Neutrophil (primary cell): Measurements from ENCODE around the gene LSM11.
"Not testable (repeated sequence)": the region's sequence is repeated elsewhere in the genome, so short reads cannot be mapped to it uniquely, and the experiment has no call there.

ENCODE experiments used
- H3K27ac ChIP-seq: fragments of 200-600 bp; sonication (generic); 2 replicates; pipeline ENCODE4 v1.5.1; 2016; ENCODE audit warnings: mild to moderate bottlenecking, moderate library complexity
- H3K27me3 ChIP-seq: fragments of 200-600 bp; sonication (generic); 2 replicates; pipeline ENCODE4 v1.6.0; 2016; ENCODE audit warnings: mild to moderate bottlenecking
- H3K36me3 ChIP-seq: fragments of 200-600 bp; sonication (generic); 2 replicates; pipeline ENCODE4 v1.5.1; 2017
- H3K4me1 ChIP-seq, 2 experiments: fragments of 200-600 bp in 1 of 2; sonication (generic) in 1 of 2; 1 replicate in 1 of 2; 2 replicates in 1 of 2; pipeline versions ENCODE4 v1.5.1 to v1.6.1; 2013 to 2016; ENCODE audit warnings: low read depth in 1 of 2, low read length in 1 of 2, mild to moderate bottlenecking in 1 of 2, moderate library complexity in 1 of 2; ENCODE audit not compliant: control insufficient read depth in 1 of 2, insufficient read depth in 1 of 2
- H3K4me3 ChIP-seq, 2 experiments: fragments of 200-600 bp in 1 of 2; sonication (generic) in 1 of 2; 1 replicate in 1 of 2; 2 replicates in 1 of 2; pipeline ENCODE4 v1.5.1; 2013 to 2016; ENCODE audit warnings: low read depth in 1 of 2, low read length in 1 of 2, mild to moderate bottlenecking in 1 of 2, moderate library complexity in 1 of 2
- H3K9me3 ChIP-seq: fragments of 200-600 bp; sonication (generic); 2 replicates; pipeline ENCODE4 v1.5.1; 2016
- CTCF ChIP-seq: fragments of 200-600 bp; sonication (generic); IDR thresholded peaks from 2 replicates; pipeline ENCODE4 v1.5.1; 2016; ENCODE audit warnings: antibody characterized with exemption

Gene LSM11

DNA sequence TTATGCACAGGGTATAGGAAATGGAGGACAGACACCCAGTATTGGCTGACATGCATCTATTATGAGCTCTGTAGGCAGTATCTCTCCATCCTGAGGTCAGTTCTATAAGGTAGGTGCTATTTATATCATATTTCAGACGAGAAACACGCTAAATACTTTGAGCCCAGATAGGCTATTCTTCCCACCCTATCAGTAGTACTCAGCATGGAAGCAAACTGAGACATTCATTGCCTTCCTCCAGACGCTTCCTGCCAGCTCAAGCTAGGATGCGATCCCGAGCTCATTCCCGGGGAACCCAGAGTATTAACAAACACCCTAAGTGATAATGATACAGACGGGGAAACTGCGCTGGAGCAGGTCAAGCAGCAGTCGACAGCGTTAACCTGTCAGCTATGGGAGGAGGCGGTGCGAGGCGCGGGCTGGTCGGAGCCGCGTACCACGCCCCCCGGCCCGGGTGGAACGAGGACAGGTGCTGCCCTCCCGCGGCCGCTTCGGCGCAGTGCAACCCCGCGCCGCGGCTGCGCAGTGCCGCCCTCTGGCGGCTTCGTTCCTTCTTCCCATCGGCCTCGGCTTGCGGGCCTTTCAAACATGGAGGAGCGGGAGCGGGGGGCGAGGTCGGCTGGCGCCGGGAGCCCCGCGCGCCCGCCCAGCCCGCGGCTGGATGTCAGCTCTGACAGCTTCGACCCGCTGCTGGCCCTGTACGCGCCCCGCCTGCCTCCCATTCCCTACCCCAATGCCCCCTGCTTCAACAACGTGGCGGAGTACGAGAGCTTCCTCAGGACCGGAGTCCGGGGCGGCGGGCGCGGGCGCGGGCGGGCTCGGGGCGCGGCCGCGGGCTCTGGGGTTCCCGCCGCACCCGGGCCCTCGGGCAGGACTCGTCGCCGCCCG is at the start of gene LSM11:
TSS of gene LSM11 (plus strand) at position 550 of the 888 bp plus-strand sequence. CDS start at position 589, 39 bp downstream.
- TF ChIP-seq CTCF = peak; percentile 100
- peak within 1 kb of the TSS; percentile 65 to 85 for H3K4me3 ChIP-seq
- H3K4me1 ChIP-seq = peaks cover 14 to 16% of the 10 kb centered on the region in 2 experiments
- no peaks in the 10 kb centered on the region for H3K9me3 ChIP-seq
- no peaks in the 10 kb centered on the region for H3K36me3 ChIP-seq
- no peaks in the 10 kb centered on the region for H3K27me3 ChIP-seq
- H3K27ac ChIP-seq = peak within 1 kb of the TSS; percentile 62

- H3K36me3 ChIP-seq, H3K9me3 ChIP-seq, H3K4me3 ChIP-seq, H3K27ac ChIP-seq, H3K4me1 ChIP-seq: not testable (repeated sequence)
- H3K27me3 ChIP-seq = peaks cover 16% of the 10 kb centered on the region
Observed at GRCh38 chr5:157693816-157694215, 49.7 kb upstream of the LSM11 start.

GRCh38 chr5:157696154-157696553 is 47.4 kb upstream of the LSM11 start:
- H3K4me3 ChIP-seq, H3K36me3 ChIP-seq, H3K27ac ChIP-seq, H3K4me1 ChIP-seq, H3K27me3 ChIP-seq, H3K9me3 ChIP-seq: not testable (repeated sequence)

DNA sequence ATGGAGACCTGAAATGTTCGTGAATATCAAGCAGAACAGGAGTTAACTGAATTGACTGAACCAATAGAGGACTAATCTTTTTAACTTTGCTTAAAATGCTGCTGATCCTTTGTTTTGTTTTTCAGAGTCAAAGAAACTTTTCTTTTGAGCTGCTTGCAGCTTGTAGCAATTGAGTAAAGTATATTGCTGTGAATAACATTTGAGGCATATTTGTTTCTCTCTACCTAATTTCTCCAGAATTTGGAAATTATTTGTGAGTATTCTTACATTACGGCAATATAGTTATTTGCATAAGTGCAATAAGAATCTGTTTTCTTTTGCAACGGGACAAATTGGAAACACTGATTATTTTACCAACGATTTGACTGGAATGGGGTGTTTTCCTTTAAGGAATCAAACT is 44.8 kb upstream of the LSM11 start:
- H3K36me3 ChIP-seq, H3K27ac ChIP-seq, H3K4me3 ChIP-seq, H3K4me1 ChIP-seq, H3K27me3 ChIP-seq, H3K9me3 ChIP-seq: not testable (repeated sequence)

DNA sequence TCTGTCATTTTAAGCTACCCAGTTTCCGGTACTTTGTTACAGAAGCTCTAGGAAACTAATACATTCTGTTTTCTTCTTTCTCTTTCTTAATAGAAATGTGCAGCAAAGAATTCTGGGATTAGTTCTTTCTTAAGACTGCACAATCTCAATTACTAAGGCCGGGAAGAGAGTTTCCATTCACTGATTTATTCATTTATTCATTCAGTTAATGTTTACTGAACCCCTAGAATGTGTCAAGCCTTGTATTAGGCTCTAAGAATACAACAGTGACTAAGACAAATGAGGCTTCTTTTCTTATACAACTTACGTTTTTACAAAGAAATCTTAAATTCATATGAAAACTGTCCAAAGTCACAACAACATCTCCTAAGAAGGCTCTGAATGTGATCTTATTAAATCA is 39.8 kb upstream of the LSM11 start:
- no peak for TF ChIP-seq CTCF
- Histone ChIP-seq H3K27ac (no peak overlapping the region), H3K36me3 (no peaks in the 10 kb centered on the region), H3K27me3 (no peaks in the 10 kb centered on the region), H3K4me3 (no peak overlapping the region), H3K9me3 (no peaks in the 10 kb centered on the region), H3K4me1 (no peaks in the 10 kb centered on the region)

- TF ChIP-seq CTCF = no peak
- Histone ChIP-seq H3K27ac (no peak overlapping the region), H3K4me1 (no peaks in the 10 kb centered on the region), H3K4me3 (no peak overlapping the region), H3K36me3 (no peaks in the 10 kb centered on the region), H3K9me3 (no peaks in the 10 kb centered on the region), H3K27me3 (peaks cover 14% of the 10 kb centered on the region)
Observed at GRCh38 chr5:157708866-157709265, 34.6 kb upstream of the LSM11 start.

GRCh38 chr5:157709346-157709745 is 34.2 kb upstream of the LSM11 start:
- H3K27me3 ChIP-seq = peaks cover 14% of the 10 kb centered on the region
- no peaks in the 10 kb centered on the region for H3K9me3 ChIP-seq
- no peak for TF ChIP-seq CTCF
- no peaks in the 10 kb centered on the region for H3K4me1 ChIP-seq
- no peak overlapping the region for H3K27ac ChIP-seq
- no peaks in the 10 kb centered on the region for H3K36me3 ChIP-seq
- no peak overlapping the region for H3K4me3 ChIP-seq
